Brain microvascular endothelial cell (primary cell): ENCODE data around the gene MYH7B.

Source experiments
- DNase-seq: peaks from one replicate; pipeline ENCODE4 v3.0.0-alpha.2; 2020
- H3K27ac ChIP-seq: fragments of 250-450 bp; sonication (Bioruptor Pico); 2 replicates; pipeline ENCODE4 v1.5.1; 2020; ENCODE audit warnings: mild to moderate bottlenecking, moderate library complexity
- H3K27me3 ChIP-seq: fragments of 250-450 bp; sonication (Bioruptor Pico); replicated peaks from 2 replicates; pipeline ENCODE4 v1.5.1; 2020; ENCODE audit warnings: mild to moderate bottlenecking
- H3K36me3 ChIP-seq: fragments of 250-450 bp; sonication (Bioruptor Pico); replicated peaks from 2 replicates; pipeline ENCODE4 v1.5.1; 2020; ENCODE audit warnings: mild to moderate bottlenecking
- H3K4me3 ChIP-seq: 2 replicates; pipeline ENCODE4 v1.5.1; 2011; ENCODE audit warnings: low read depth, mild to moderate bottlenecking, control low read depth, low read length, moderate library complexity
- CTCF ChIP-seq: IDR thresholded peaks from 2 replicates; pipeline ENCODE4 v1.5.1; 2011; ENCODE audit warnings: low read depth, mild to moderate bottlenecking, moderate library complexity, low read length, control low read depth, inconsistent platforms; ENCODE audit errors: missing control alignments
- in situ Hi-C: cut with HindIII; loops from 2 replicates; pipeline ENCODE4 v1.10.0; 2017; ENCODE audit warnings: low sequenced_read_pairs, low pct_ligation_motif_present

MYH7B gene

GRCh38 chr20:34989118-34989517 is 33.5 kb downstream of the MYH7B start:
- DNase-seq = no peak
- in situ Hi-C loops = no loop called here
- H3K27me3 ChIP-seq = no peaks in the 10 kb centered on the region
- no peak overlapping the region for H3K4me3 ChIP-seq
- no peak overlapping the region for H3K27ac ChIP-seq
- TF ChIP-seq CTCF = no peak
- H3K36me3 ChIP-seq = no peaks in the 10 kb centered on the region

- Histone ChIP-seq H3K27ac (no peak overlapping the region), H3K4me3 (no peak overlapping the region), H3K36me3 (no peaks in the 10 kb centered on the region), H3K27me3 (no peaks in the 10 kb centered on the region)
- TF ChIP-seq CTCF = no peak
- in situ Hi-C loops = no loop called here
- DNase-seq = no peak
These were observed 34.0 kb downstream of the MYH7B start for GRCh38 chr20:34989670-34990069.

- in situ Hi-C loops = no loop called here
- TF ChIP-seq CTCF = no peak
- no peak for DNase-seq
These were observed 34.6 kb downstream of the MYH7B start for GRCh38 chr20:34990231-34990630.

GRCh38 chr20:34990661-34991214 is 35.1 kb downstream of the MYH7B start:
- DNase-seq = no peak

More at GRCh38 chr20:34990231-34990630, 34.6 kb downstream of the MYH7B start:
- Histone ChIP-seq H3K4me3 (no peak overlapping the region), H3K36me3 (peaks cover under 1% of the 10 kb centered on the region), H3K27me3 (no peaks in the 10 kb centered on the region), H3K27ac (no peak overlapping the region)

GRCh38 chr20:34992751-34993417 is 37.2 kb downstream of the MYH7B start:
- DNase-seq = no peak
- no peaks in the 10 kb centered on the region for H3K27me3 ChIP-seq
- in situ Hi-C loops = no loop called here
- H3K4me3 ChIP-seq = no peak overlapping the region
- no peak for TF ChIP-seq CTCF
- no peak overlapping the region for H3K27ac ChIP-seq
- H3K36me3 ChIP-seq = peaks cover 20% of the 10 kb centered on the region

More at GRCh38 chr20:34990661-34991214, 35.1 kb downstream of the MYH7B start:
- H3K27me3 ChIP-seq = no peaks in the 10 kb centered on the region
- no peak overlapping the region for H3K4me3 ChIP-seq
- H3K27ac ChIP-seq = no peak overlapping the region
- no peak for TF ChIP-seq CTCF
- in situ Hi-C loops = no loop called here
- peaks cover 5% of the 10 kb centered on the region for H3K36me3 ChIP-seq
